WTC11 (cell line): ENCODE measurements around the gene TRRAP. TPM values are rescaled to one million over a fixed set of nuclear protein-coding genes. Genes with fewer than 3 reads are reported as not detected.

ENCODE experiments used
- ATAC-seq: fragments of 200-7000 bp; cut with Tn5 transposase; 2 replicates; pipeline ENCODE4 v1.10.0; 2021; ENCODE audit warnings: mild to moderate bottlenecking, moderate library complexity
- CTCF ChIA-PET: fragments of 300-600 bp; sonication (Branson Sonifier 250); formaldehyde crosslinking; loops from one replicate; lab custom pipeline; 2021; ENCODE audit warnings: antibody characterized with exemption; lab: Charles Lee
- POLR2A ChIA-PET: fragments of 350-600 bp; sonication (Branson Sonifier 250); formaldehyde crosslinking; loops from one replicate; lab custom pipeline; 2021; ENCODE audit warnings: antibody characterized with exemption; lab: Charles Lee
- DNase-seq: peaks from one replicate; pipeline ENCODE4 v3.0.0; 2021; ENCODE audit warnings: low spot score
- H3K27ac Mint-ChIP-seq: 2 replicates; pipeline ENCODE4 v1.8.0; 2021; ENCODE audit warnings: mixed read lengths
- H3K27me3 Mint-ChIP-seq: 2 replicates; pipeline ENCODE4 v1.8.0; 2021; ENCODE audit warnings: low read depth, mild to moderate bottlenecking, moderate library complexity, mixed read lengths
- H3K36me3 Mint-ChIP-seq: 2 replicates; pipeline ENCODE4 v1.8.0; 2021; ENCODE audit warnings: mixed read lengths
- H3K4me1 Mint-ChIP-seq: 2 replicates; pipeline ENCODE4 v1.8.0; 2022; ENCODE audit warnings: mixed read lengths
- H3K4me3 Mint-ChIP-seq: 2 replicates; pipeline ENCODE4 v1.8.0; 2021; ENCODE audit warnings: mild to moderate bottlenecking, moderate library complexity, mixed read lengths
- H3K9me3 Mint-ChIP-seq: 2 replicates; pipeline ENCODE4 v1.8.0; 2021; ENCODE audit warnings: mixed read lengths
- AR ChIP-seq: fragments of 250-450 bp; sonication (Bioruptor Pico); IDR thresholded peaks from 2 replicates; pipeline ENCODE4 v1.9.0; 2021; ENCODE audit warnings: mild to moderate bottlenecking
- ATF1 ChIP-seq: sonication (generic); formaldehyde crosslinking; IDR thresholded peaks from 2 replicates; pipeline ENCODE4 v1.8.1; 2023; ENCODE audit warnings: mild to moderate bottlenecking, moderate library complexity, missing genetic modification reagents
- CREB1 ChIP-seq: sonication (generic); formaldehyde crosslinking; IDR thresholded peaks from 2 replicates; pipeline ENCODE4 v1.8.0; 2023; ENCODE audit warnings: mild to moderate bottlenecking, missing genetic modification reagents
- E2F1 ChIP-seq: sonication (generic); formaldehyde crosslinking; IDR thresholded peaks from 2 replicates; pipeline ENCODE4 v1.8.0; 2022; ENCODE audit warnings: mild to moderate bottlenecking, missing genetic modification reagents
- ESRRA ChIP-seq: sonication (generic); formaldehyde crosslinking; IDR thresholded peaks from 2 replicates; pipeline ENCODE4 v1.8.1; 2022; ENCODE audit warnings: mild to moderate bottlenecking, missing genetic modification reagents, borderline replicate concordance
- FOXP1 ChIP-seq: sonication (generic); formaldehyde crosslinking; IDR thresholded peaks from 2 replicates; pipeline ENCODE4 v1.8.0; 2022; ENCODE audit warnings: missing genetic modification reagents, mild to moderate bottlenecking, moderate library complexity, borderline replicate concordance
- HMGA2 ChIP-seq: fragments of 250-450 bp; sonication (Bioruptor Pico); IDR thresholded peaks from 2 replicates; pipeline ENCODE4 v1.4.0; 2021; ENCODE audit warnings: mild to moderate bottlenecking, moderate library complexity
- IRF2 ChIP-seq: sonication (generic); formaldehyde crosslinking; IDR thresholded peaks from 2 replicates; pipeline ENCODE4 v1.8.0; 2022; ENCODE audit warnings: low read depth, missing genetic modification reagents, borderline replicate concordance
- NFATC4 ChIP-seq: fragments of 250-450 bp; sonication (Bioruptor Pico); IDR thresholded peaks from 2 replicates; pipeline ENCODE4 v1.9.0; 2021; ENCODE audit warnings: mild to moderate bottlenecking
- NR1H2 ChIP-seq: sonication (generic); formaldehyde crosslinking; IDR thresholded peaks from 2 replicates; pipeline ENCODE4 v1.9.0; 2021; ENCODE audit warnings: mild to moderate bottlenecking, moderate library complexity, missing genetic modification reagents
- RORB ChIP-seq: fragments of 250-450 bp; sonication (Bioruptor Pico); IDR thresholded peaks from 2 replicates; pipeline ENCODE4 v1.9.0; 2021; ENCODE audit warnings: mild to moderate bottlenecking
- SMAD4 ChIP-seq: sonication (generic); formaldehyde crosslinking; IDR thresholded peaks from 2 replicates; pipeline ENCODE4 v1.8.0; 2022; ENCODE audit warnings: mild to moderate bottlenecking, missing genetic modification reagents
- USF2 ChIP-seq: sonication (generic); formaldehyde crosslinking; IDR thresholded peaks from 2 replicates; pipeline ENCODE4 v1.8.1; 2023; ENCODE audit warnings: mild to moderate bottlenecking, missing genetic modification reagents, moderate library complexity
- ZNF121 ChIP-seq: sonication (generic); formaldehyde crosslinking; IDR thresholded peaks from 2 replicates; pipeline ENCODE4 v1.8.0; 2023; ENCODE audit warnings: missing genetic modification reagents
- ZNF281 ChIP-seq: sonication (generic); formaldehyde crosslinking; IDR thresholded peaks from 2 replicates; pipeline ENCODE4 v1.8.0; 2023; ENCODE audit warnings: mild to moderate bottlenecking, missing genetic modification reagents
- ZNF416 ChIP-seq: fragments of 250-450 bp; sonication (Bioruptor Pico); IDR thresholded peaks from 2 replicates; pipeline ENCODE4 v1.9.0; 2021; ENCODE audit warnings: mild to moderate bottlenecking, inconsistent platforms
- ZNF423 ChIP-seq: fragments of 250-450 bp; sonication (Bioruptor Pico); IDR thresholded peaks from 2 replicates; pipeline ENCODE4 v2.1.2; 2022; ENCODE audit warnings: mild to moderate bottlenecking, moderate library complexity
- ZNF425 ChIP-seq: fragments of 250-450 bp; sonication (Bioruptor Pico); conservative IDR thresholded peaks from 2 replicates; pipeline ENCODE4 v1.9.0; 2021; ENCODE audit warnings: mild to moderate bottlenecking
- ZNF532 ChIP-seq: fragments of 250-450 bp; sonication (Bioruptor Pico); IDR thresholded peaks from 2 replicates; pipeline ENCODE4 v1.9.0; 2021; ENCODE audit warnings: mild to moderate bottlenecking, borderline replicate concordance
- ZSCAN18 ChIP-seq: fragments of 250-450 bp; sonication (Bioruptor Pico); IDR thresholded peaks from 2 replicates; pipeline ENCODE4 v2.1.2; 2022; ENCODE audit warnings: mild to moderate bottlenecking, moderate library complexity
- total RNA-seq: library from RNA; stranded (reverse); gene quantifications from 3 replicates; pipeline ENCODE4 v1.2.3, GENCODE V29; 2021

The TRRAP gene
- total RNA-seq, 1 experiment from 2014 or later: 46.5 TPM

GRCh38 chr7:99008921-99009530 is 130.7 kb downstream of the TRRAP start:
- TF ChIP-seq ATF1 (CRISPR knock-in tag) (no peak), ZNF416 (no peak), IRF2 (no peak), RORB (CRISPR knock-in tag) (no peak), ZNF121 (CRISPR knock-in tag) (no peak), HMGA2 (CRISPR knock-in tag) (no peak), ZSCAN18 (CRISPR knock-in tag) (no peak), FOXP1 (CRISPR knock-in tag) (no peak), E2F1 (CRISPR knock-in tag) (no peak), ZNF281 (CRISPR knock-in tag) (no peak), CREB1 (CRISPR knock-in tag) (no peak), NFATC4 (CRISPR knock-in tag) (no peak), ZNF423 (CRISPR knock-in tag) (no peak), ESRRA (CRISPR knock-in tag) (no peak), SMAD4 (CRISPR knock-in tag) (no peak), USF2 (CRISPR knock-in tag) (no peak)
- H3K4me1 Mint-ChIP-seq: no peaks in the 10 kb centered on the region
- no peak overlapping the region for H3K27ac Mint-ChIP-seq
- no peak overlapping the region for H3K4me3 Mint-ChIP-seq
- peaks cover 67% of the 10 kb centered on the region for H3K36me3 Mint-ChIP-seq
- CTCF ChIA-PET: no interaction called here
- no peaks in the 10 kb centered on the region for H3K27me3 Mint-ChIP-seq
- DNase-seq (no peak), ATAC-seq (no peak)
- POLR2A ChIA-PET: no interaction called here
- H3K9me3 Mint-ChIP-seq: no peaks in the 10 kb centered on the region

GRCh38 chr7:99010281-99010680 is 131.9 kb downstream of the TRRAP start:
- Mint-ChIP-seq H3K36me3 (peaks cover 68% of the 10 kb centered on the region), H3K27ac (no peak overlapping the region), H3K4me1 (no peaks in the 10 kb centered on the region), H3K9me3 (no peaks in the 10 kb centered on the region), H3K4me3 (no peak overlapping the region), H3K27me3 (no peaks in the 10 kb centered on the region)
- ChIA-PET CTCF (no interaction called here), POLR2A (interaction anchor here (0.7 kb wide), 1 partner anchor 13 kb away, joined by 8 read pairs; no protein-coding TSS in a partner anchor)
- DNase-seq (no peak), ATAC-seq (no peak)
- no peak for TF ChIP-seq ZNF425
- no peak for TF ChIP-seq NR1H2 (CRISPR knock-in tag)
- no peak for TF ChIP-seq AR
- no peak for TF ChIP-seq ZNF121 (CRISPR knock-in tag)
- no peak for TF ChIP-seq ZNF532 (CRISPR knock-in tag)
